ENCODE measurements around the gene IL17C. TPM values are rescaled to one million over a fixed set of nuclear protein-coding genes. Genes with fewer than 3 reads are reported as not detected.

The IL17C gene
- total and polyA plus RNA-seq, 10 of the 15 experiments (the other 5 are each of a cell fraction or from before 2014, with no cell fraction given), result not detected

- Histone ChIP-seq H3K36me3 (ENCODE audit: control insufficient read depth in 2 of 2, insufficient read depth in 2 of 2, low read length in 1 of 2) (peaks cover 6 to 19% of the 10 kb centered on the region in 2 experiments), H3K4me3 (no peak overlapping the region), H2AFZ (ENCODE audit: control insufficient read depth, low read depth, low read length) (no peak overlapping the region), H3K4me1 (ENCODE audit: control insufficient read depth, insufficient read depth, low read length) (peaks cover 11% of the 10 kb centered on the region), H3K27me3 (replicated peaks in 1 of 2; ENCODE audit: control insufficient read depth in 2 of 2, insufficient read depth in 2 of 2, low read length in 1 of 2) (no peaks in the 10 kb centered on the region), H3K9me3 (replicated peaks; ENCODE audit: control insufficient read depth, insufficient read depth, low read length) (no peaks in the 10 kb centered on the region), H3K27ac (ENCODE audit: control insufficient read depth, insufficient read depth) (no peak overlapping the region), H3K4me2 (ENCODE audit: control insufficient read depth, insufficient read depth) (no peak overlapping the region), H4K20me1 (ENCODE audit: control insufficient read depth, insufficient read depth) (no peaks in the 10 kb centered on the region; the same call in 1 of the 2 replicates), H3K79me2 (ENCODE audit: control insufficient read depth, insufficient read depth, low read length) (peaks cover 28% of the 10 kb centered on the region), H3K9ac (ENCODE audit: control insufficient read depth, insufficient read depth, low read length) (no peak overlapping the region)
- SMC1A ChIA-PET (ENCODE audit: uncharacterized antibody, unreplicated experiment), result no interaction called here
- CTCF ChIA-PET, result no interaction called here
- no TSS peak for BruUV-seq (replicated peaks)
- TF ChIP-seq PAX8 (IDR thresholded peaks at IDR 0.05), result no peak
- POLR2A ChIA-PET, result no interaction called here
- intact Hi-C loops (cut with micrococcal nuclease; ENCODE audit: unreplicated experiment) (loop anchor here (5.0 kb wide), 1 partner anchor 158 kb away; the partner anchor contains the start of gene APRT), in situ Hi-C loops (cut with MboI) (no loop called here)
- FAIRE-seq (no peak), ATAC-seq (no peak), DNase-seq (ENCODE audit: low read depth, low spot score) (no peak)
- 91% methylated on average over 27 of the region's 28 CpGs for WGBS (ENCODE audit: insufficient coverage, insufficient replicate concordance, low lambda C conversion rate, missing lambda C conversion rate)
- RAD21 ChIA-PET (ENCODE audit: unreplicated experiment), result no interaction called here
Observed at GRCh38 chr16:88654363-88655052, 16.1 kb downstream of the IL17C start.

- CTCF ChIA-PET, result no interaction called here
- Histone ChIP-seq H3K4me3 (no peak overlapping the region), H3K27me3 (replicated peaks in 1 of 2; ENCODE audit: control insufficient read depth in 2 of 2, insufficient read depth in 2 of 2, low read length in 1 of 2) (no peaks in the 10 kb centered on the region), H3K36me3 (ENCODE audit: control insufficient read depth in 2 of 2, insufficient read depth in 2 of 2, low read length in 1 of 2) (peaks cover 6 to 19% of the 10 kb centered on the region in 2 experiments), H3K27ac (ENCODE audit: control insufficient read depth, insufficient read depth) (no peak overlapping the region), H3K9me3 (replicated peaks; ENCODE audit: control insufficient read depth, insufficient read depth, low read length) (no peaks in the 10 kb centered on the region), H3K9ac (ENCODE audit: control insufficient read depth, insufficient read depth, low read length) (no peak overlapping the region), H3K4me1 (ENCODE audit: control insufficient read depth, insufficient read depth, low read length) (peaks cover 11% of the 10 kb centered on the region), H3K4me2 (ENCODE audit: control insufficient read depth, insufficient read depth) (no peak overlapping the region), H3K79me2 (ENCODE audit: control insufficient read depth, insufficient read depth, low read length) (peaks cover 26% of the 10 kb centered on the region), H2AFZ (ENCODE audit: control insufficient read depth, low read depth, low read length) (no peak overlapping the region), H4K20me1 (ENCODE audit: control insufficient read depth, insufficient read depth) (no peaks in the 10 kb centered on the region)
- BruUV-seq (replicated peaks), result no TSS peak
- RAD21 ChIA-PET (ENCODE audit: unreplicated experiment), result no interaction called here
- POLR2A ChIA-PET, result no interaction called here
- no peak for FAIRE-seq
- in situ Hi-C loops (cut with MboI) (no loop called here), intact Hi-C loops (cut with micrococcal nuclease; ENCODE audit: unreplicated experiment) (no loop called here)
- WGBS (ENCODE audit: insufficient coverage, insufficient replicate concordance, low lambda C conversion rate, missing lambda C conversion rate), result 95% methylated on average over 50 of the region's 50 CpGs
- no peak for DNase-seq (ENCODE audit: low read depth, low spot score)
- no peak for ATAC-seq
- SMC1A ChIA-PET (ENCODE audit: uncharacterized antibody, unreplicated experiment), result no interaction called here
- no peak for TF ChIP-seq CREB1 (IDR thresholded peaks at IDR 0.05; ENCODE audit: low read depth)
- no peak for TF ChIP-seq IKZF2 (IDR thresholded peaks at IDR 0.05)
- TF ChIP-seq HDAC6 (IDR thresholded peaks at IDR 0.05; ENCODE audit: unreplicated experiment), result no peak
- no peak for TF ChIP-seq CTCF (IDR thresholded peaks at IDR 0.05 in 2 of 3, conservative IDR thresholded peaks at IDR 0.05 in 1 of 3; ENCODE audit: control insufficient read depth in 2 of 3, extremely low read depth in 1 of 3, insufficient read depth in 1 of 3, low read depth in 3 of 3, low read length in 3 of 3)
- no peak for TF ChIP-seq ZBTB40 (IDR thresholded peaks at IDR 0.05; ENCODE audit: borderline replicate concordance)
- no peak for TF ChIP-seq ZZZ3 (IDR thresholded peaks at IDR 0.05; ENCODE audit: control insufficient read depth, insufficient read length, low read depth)
- TF ChIP-seq USF1 (IDR thresholded peaks at IDR 0.05; ENCODE audit: borderline replicate concordance, extremely low read length, insufficient read depth, low read depth, low read length), result no peak
Observed at GRCh38 chr16:88655053-88655732, 16.8 kb downstream of the IL17C start.
